ENCODE measurements around the gene LRBA. TPM values are rescaled to one million over a fixed set of nuclear protein-coding genes. Genes with fewer than 3 reads are reported as not detected.

Gene LRBA
- total RNA-seq, 6 experiments from 2014 or later: 13.6 to 17.6 (median 15.0) TPM

DNA sequence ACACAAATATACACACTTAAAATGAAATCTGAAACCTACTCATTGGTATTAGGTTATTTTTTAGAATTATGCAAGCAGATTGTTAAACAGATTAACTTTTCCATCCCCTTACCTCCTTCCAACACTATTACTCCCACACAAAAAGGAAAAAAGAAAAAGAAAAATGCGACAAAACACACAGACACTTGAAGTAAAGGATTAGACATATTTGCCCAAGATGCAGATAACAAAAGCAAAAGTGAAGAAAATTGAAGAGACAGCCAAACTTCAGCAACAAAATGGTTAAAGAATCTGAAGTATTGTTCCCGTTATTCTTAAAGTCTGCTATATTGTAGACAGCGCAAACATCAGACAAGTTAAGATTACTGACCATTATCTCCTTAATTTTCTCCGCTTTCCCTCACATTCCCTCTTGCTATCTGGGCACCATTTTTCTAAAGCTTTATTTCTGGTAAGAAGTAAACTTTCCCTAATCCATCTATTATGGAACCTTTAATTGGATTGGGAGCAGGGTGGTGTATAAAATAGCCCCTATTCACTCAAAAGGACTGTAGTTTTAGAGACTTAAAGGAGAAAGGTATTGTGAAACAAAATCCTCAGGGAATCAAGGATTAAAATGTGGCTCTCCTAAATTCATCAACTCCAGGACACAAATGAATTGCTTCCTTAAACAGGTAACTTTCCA lies 467.8 kb downstream of the LRBA start:
- no peak for DNase-seq
- H3K4me3 Mint-ChIP-seq: no peak overlapping the region

DNA sequence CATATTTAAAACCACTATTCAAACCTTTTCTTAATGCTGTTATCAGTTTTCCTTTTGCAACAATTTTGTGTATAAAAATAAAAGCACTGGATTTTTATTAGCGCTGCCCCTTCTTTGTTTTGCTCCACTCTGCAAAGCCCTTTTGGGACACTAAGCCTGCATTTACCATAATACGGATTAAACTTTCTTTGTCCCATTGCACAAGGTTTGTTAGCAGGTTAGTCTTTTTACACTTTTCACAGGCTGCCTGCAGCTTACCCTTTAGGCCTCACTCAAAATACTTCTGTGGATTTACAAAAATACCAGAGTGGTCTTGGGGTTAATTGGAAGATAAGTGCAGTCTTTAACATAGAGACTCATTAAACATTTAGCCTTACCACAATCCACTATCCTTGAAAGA lies 468.8 kb downstream of the LRBA start:
- Mint-ChIP-seq H3K4me1 (ENCODE audit: low read depth) (no peaks in the 10 kb centered on the region), H3K9me3 (no peaks in the 10 kb centered on the region), H3K27me3 (ENCODE audit: insufficient read depth) (no peaks in the 10 kb centered on the region), H3K36me3 (ENCODE audit: low read depth) (no peaks in the 10 kb centered on the region), H3K27ac (no peak overlapping the region), H3K4me3 (no peak overlapping the region)
- no peak for DNase-seq
- TF ChIP-seq, protein P1, sequence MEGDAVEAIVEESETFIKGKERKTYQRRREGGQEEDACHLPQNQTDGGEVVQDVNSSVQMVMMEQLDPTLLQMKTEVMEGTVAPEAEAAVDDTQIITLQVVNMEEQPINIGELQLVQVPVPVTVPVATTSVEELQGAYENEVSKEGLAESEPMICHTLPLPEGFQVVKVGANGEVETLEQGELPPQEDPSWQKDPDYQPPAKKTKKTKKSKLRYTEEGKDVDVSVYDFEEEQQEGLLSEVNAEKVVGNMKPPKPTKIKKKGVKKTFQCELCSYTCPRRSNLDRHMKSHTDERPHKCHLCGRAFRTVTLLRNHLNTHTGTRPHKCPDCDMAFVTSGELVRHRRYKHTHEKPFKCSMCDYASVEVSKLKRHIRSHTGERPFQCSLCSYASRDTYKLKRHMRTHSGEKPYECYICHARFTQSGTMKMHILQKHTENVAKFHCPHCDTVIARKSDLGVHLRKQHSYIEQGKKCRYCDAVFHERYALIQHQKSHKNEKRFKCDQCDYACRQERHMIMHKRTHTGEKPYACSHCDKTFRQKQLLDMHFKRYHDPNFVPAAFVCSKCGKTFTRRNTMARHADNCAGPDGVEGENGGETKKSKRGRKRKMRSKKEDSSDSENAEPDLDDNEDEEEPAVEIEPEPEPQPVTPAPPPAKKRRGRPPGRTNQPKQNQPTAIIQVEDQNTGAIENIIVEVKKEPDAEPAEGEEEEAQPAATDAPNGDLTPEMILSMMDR (IDR thresholded peaks at IDR 0.05): no peak

More for the DNA sequence above, 467.8 kb downstream of the LRBA start:
- no peaks in the 10 kb centered on the region for H3K4me1 Mint-ChIP-seq (ENCODE audit: low read depth)
- TF ChIP-seq, protein P1 (IDR thresholded peaks at IDR 0.05): no peak
- H3K27me3 Mint-ChIP-seq (ENCODE audit: insufficient read depth): no peaks in the 10 kb centered on the region
- no peaks in the 10 kb centered on the region for H3K9me3 Mint-ChIP-seq
- H3K36me3 Mint-ChIP-seq (ENCODE audit: low read depth): no peaks in the 10 kb centered on the region
- no peak overlapping the region for H3K27ac Mint-ChIP-seq

DNA sequence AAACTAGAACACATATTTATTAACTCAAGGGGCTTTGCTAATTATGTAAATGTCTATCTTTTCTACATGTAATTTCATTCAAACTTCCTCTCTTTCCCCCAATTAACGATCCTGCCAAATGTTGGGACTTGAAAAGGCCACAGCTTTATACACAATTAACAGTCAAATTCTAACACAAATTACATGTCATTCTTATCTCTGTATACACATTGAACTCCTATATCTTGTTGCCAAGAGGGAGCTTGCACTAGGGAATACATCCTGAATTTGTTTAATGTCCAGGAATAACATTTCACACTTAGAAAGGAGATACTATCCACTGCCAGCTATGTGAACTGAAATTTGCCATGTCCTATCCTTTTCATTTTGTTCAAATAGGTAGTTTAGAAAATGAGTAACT lies 472.0 kb downstream of the LRBA start:
- Mint-ChIP-seq H3K27ac (no peak overlapping the region), H3K4me3 (no peak overlapping the region), H3K4me1 (ENCODE audit: low read depth) (no peaks in the 10 kb centered on the region), H3K36me3 (ENCODE audit: low read depth) (no peaks in the 10 kb centered on the region), H3K9me3 (no peaks in the 10 kb centered on the region), H3K27me3 (ENCODE audit: insufficient read depth) (no peaks in the 10 kb centered on the region)
- TF ChIP-seq, protein P1 (IDR thresholded peaks at IDR 0.05): no peak
- DNase-seq: no peak

DNA sequence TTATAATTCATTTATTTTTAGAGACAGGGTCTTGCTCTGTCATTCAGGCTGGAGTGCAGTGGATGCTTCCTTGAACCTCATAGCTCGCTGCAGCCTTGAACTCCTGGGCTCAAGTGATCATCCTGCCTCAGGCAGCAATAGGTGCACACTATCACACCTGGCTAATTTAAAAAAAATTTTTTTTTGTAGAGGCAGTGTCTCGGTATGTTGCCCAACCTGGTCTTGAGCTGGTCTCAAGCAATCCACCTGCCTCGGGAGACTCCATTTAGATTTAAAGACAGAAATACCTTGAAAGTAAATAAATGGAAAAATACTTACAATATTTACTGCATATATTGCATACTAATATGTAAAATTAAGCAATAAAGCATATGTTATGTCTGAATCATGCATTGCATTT lies 473.4 kb downstream of the LRBA start:
- DNase-seq: no peak
- Mint-ChIP-seq H3K4me1 (ENCODE audit: low read depth) (no peaks in the 10 kb centered on the region), H3K27me3 (ENCODE audit: insufficient read depth) (no peaks in the 10 kb centered on the region), H3K4me3 (no peak overlapping the region), H3K9me3 (no peaks in the 10 kb centered on the region), H3K36me3 (ENCODE audit: low read depth) (no peaks in the 10 kb centered on the region), H3K27ac (no peak overlapping the region)
- TF ChIP-seq, protein P1 (IDR thresholded peaks at IDR 0.05): no peak

DNA sequence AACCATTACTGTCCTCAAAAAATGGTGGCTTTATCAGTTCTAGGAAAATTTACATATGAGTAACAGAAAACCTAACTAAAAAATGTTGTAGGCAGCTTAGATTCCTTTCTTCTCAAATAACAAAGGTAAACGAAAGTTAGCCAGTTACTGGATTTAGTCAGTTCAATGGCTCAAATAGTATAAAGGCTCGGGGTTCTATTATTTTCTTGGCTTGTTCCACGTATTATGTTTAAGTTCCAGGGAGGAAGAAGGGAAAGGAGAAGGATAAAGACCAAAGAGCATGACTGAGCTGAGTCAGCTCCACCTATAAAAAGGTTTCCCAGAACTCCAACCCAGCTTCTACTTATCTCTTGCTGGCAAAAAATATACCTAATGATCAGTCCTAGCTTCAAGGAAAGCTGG lies 474.1 kb downstream of the LRBA start:
- Mint-ChIP-seq H3K27me3 (ENCODE audit: insufficient read depth) (no peaks in the 10 kb centered on the region; the same call in 1 of the 2 replicates), H3K9me3 (no peaks in the 10 kb centered on the region), H3K4me3 (no peak overlapping the region), H3K4me1 (ENCODE audit: low read depth) (no peaks in the 10 kb centered on the region), H3K27ac (no peak overlapping the region), H3K36me3 (ENCODE audit: low read depth) (no peaks in the 10 kb centered on the region)
- no peak for DNase-seq
- TF ChIP-seq, protein P1 (IDR thresholded peaks at IDR 0.05): no peak

Data from HFFc6 (cell line).